MM.1S (cell line): ENCODE data around the gene KRT31.

ENCODE experiments used
- CTCF ChIP-seq: fragments of 300-600 bp; sonication (generic); IDR thresholded peaks from 2 replicates; pipeline ENCODE4 v1.5.1; 2016; ENCODE audit warnings: antibody characterized with exemption, low read length, mixed read lengths
- EZH2 ChIP-seq: fragments of 300-600 bp; sonication (generic); optimal IDR thresholded peaks from 2 replicates; pipeline ENCODE3; 2017; ENCODE audit warnings: low read depth, mild to moderate bottlenecking, antibody characterized with exemption, low read length, mixed read lengths
- EZH2phosphoT487 ChIP-seq: fragments of 300-600 bp; sonication (generic); IDR thresholded peaks from 2 replicates; pipeline ENCODE4 v1.6.1; 2018; ENCODE audit warnings: antibody characterized with exemption, low read length

- TF ChIP-seq CTCF (no peak), EZH2 (no peak), EZH2phosphoT487 (no peak)
These were observed 9.7 kb downstream of the KRT31 start for GRCh38 chr17:41387670-41388069.
